ENCODE data around the gene SCLT1. TPM values are rescaled to one million over a fixed set of nuclear protein-coding genes. Genes with fewer than 3 reads are reported as not detected.

Gene SCLT1
- polyA plus RNA-seq, 1 donor (not counting 4 experiments of a cell fraction or from before 2014, with no cell fraction given), result 5.8 TPM

GRCh38 chr4:128955751-128956150 lies 137.6 kb downstream of the SCLT1 start:
- no peak for FAIRE-seq

GRCh38 chr4:128954941-128955340 lies 138.4 kb downstream of the SCLT1 start:
- no peak for FAIRE-seq
- dilution Hi-C loops (cut with MboI; ENCODE audit: extremely low pct_ligation_motif_present, low sequenced_read_pairs), result no loop called here
- DNase-seq (ENCODE audit: low read depth, low spot score), result no peak
- Histone ChIP-seq H3K4me3 (ENCODE audit: control insufficient read depth in 2 of 3, extremely low read depth in 1 of 3, insufficient read depth in 2 of 3, low read depth in 1 of 3, low read length in 3 of 3) (no peak overlapping the region), H3K4me1 (ENCODE audit: control insufficient read depth, extremely low read depth, insufficient read depth, low read length) (no peaks in the 10 kb centered on the region), H3K9me1 (ENCODE audit: control insufficient read depth, extremely low read depth, insufficient read depth, low read length) (no peaks in the 10 kb centered on the region), H3K79me2 (ENCODE audit: control insufficient read depth, insufficient read depth, low read length) (no peaks in the 10 kb centered on the region), H3K27me3 (ENCODE audit: control insufficient read depth, extremely low read depth, insufficient read depth, low read length) (no peaks in the 10 kb centered on the region), H3K4me2 (ENCODE audit: control insufficient read depth, extremely low read depth, insufficient read depth, low read depth, low read length) (no peak overlapping the region), H3K9me3 (ENCODE audit: control insufficient read depth, low read depth, low read length) (no peaks in the 10 kb centered on the region), H3K9ac (ENCODE audit: control insufficient read depth, extremely low read depth, insufficient read depth, low read length) (no peak overlapping the region), H3K36me3 (ENCODE audit: control insufficient read depth in 2 of 2, extremely low read depth in 1 of 2, insufficient read depth in 2 of 2, low read length in 2 of 2) (no peaks in the 10 kb centered on the region), H2AFZ (ENCODE audit: control insufficient read depth, low read length) (no peak overlapping the region), H4K20me1 (ENCODE audit: control insufficient read depth, extremely low read depth, insufficient read depth, low read length) (no peaks in the 10 kb centered on the region), H3K27ac (ENCODE audit: control insufficient read depth, insufficient read depth, low read length) (no peak overlapping the region)
- TF ChIP-seq CTCF (optimal IDR thresholded peaks at IDR 0.05 in 1 of 3, IDR thresholded peaks at IDR 0.05 in 1 of 3, conservative IDR thresholded peaks at IDR 0.05 in 1 of 3; ENCODE audit: extremely low read depth in 1 of 3, insufficient read depth in 2 of 3, low read length in 3 of 3), result no peak
- no peak for TF ChIP-seq EZH2 (IDR thresholded peaks at IDR 0.05; ENCODE audit: low read length)

More at GRCh38 chr4:128955751-128956150, 137.6 kb downstream of the SCLT1 start:
- Histone ChIP-seq H3K79me2 (ENCODE audit: control insufficient read depth, insufficient read depth, low read length) (no peaks in the 10 kb centered on the region), H3K4me1 (ENCODE audit: control insufficient read depth, extremely low read depth, insufficient read depth, low read length) (no peaks in the 10 kb centered on the region), H3K9me1 (ENCODE audit: control insufficient read depth, extremely low read depth, insufficient read depth, low read length) (no peaks in the 10 kb centered on the region), H3K4me2 (ENCODE audit: control insufficient read depth, extremely low read depth, insufficient read depth, low read depth, low read length) (no peak overlapping the region), H2AFZ (ENCODE audit: control insufficient read depth, low read length) (no peak overlapping the region), H3K36me3 (ENCODE audit: control insufficient read depth in 2 of 2, extremely low read depth in 1 of 2, insufficient read depth in 2 of 2, low read length in 2 of 2) (no peaks in the 10 kb centered on the region), H4K20me1 (ENCODE audit: control insufficient read depth, extremely low read depth, insufficient read depth, low read length) (no peaks in the 10 kb centered on the region), H3K9me3 (ENCODE audit: control insufficient read depth, low read depth, low read length) (no peaks in the 10 kb centered on the region), H3K27me3 (ENCODE audit: control insufficient read depth, extremely low read depth, insufficient read depth, low read length) (no peaks in the 10 kb centered on the region), H3K27ac (ENCODE audit: control insufficient read depth, insufficient read depth, low read length) (no peak overlapping the region), H3K9ac (ENCODE audit: control insufficient read depth, extremely low read depth, insufficient read depth, low read length) (no peak overlapping the region), H3K4me3 (ENCODE audit: control insufficient read depth in 2 of 3, extremely low read depth in 1 of 3, insufficient read depth in 2 of 3, low read depth in 1 of 3, low read length in 3 of 3) (no peak overlapping the region)
- TF ChIP-seq CTCF (optimal IDR thresholded peaks at IDR 0.05 in 1 of 3, IDR thresholded peaks at IDR 0.05 in 1 of 3, conservative IDR thresholded peaks at IDR 0.05 in 1 of 3; ENCODE audit: extremely low read depth in 1 of 3, insufficient read depth in 2 of 3, low read length in 3 of 3), result no peak
- no peak for TF ChIP-seq EZH2 (IDR thresholded peaks at IDR 0.05; ENCODE audit: low read length)
- no peak for DNase-seq (ENCODE audit: low read depth, low spot score)
- dilution Hi-C loops (cut with MboI; ENCODE audit: extremely low pct_ligation_motif_present, low sequenced_read_pairs), result no loop called here

Measured in keratinocyte (primary cell).